KMS-11 (cell line): Measurements from ENCODE around the gene NPC2.

ENCODE experiments used
- H2AFZ ChIP-seq: fragments of 200-600 bp; sonication (generic); 2 replicates; pipeline ENCODE4 v1.6.1; 2016; ENCODE audit warnings: antibody characterized with exemption, mixed run types, low read depth
- H3K27ac ChIP-seq: fragments of 200-600 bp; sonication (generic); 2 replicates; pipeline ENCODE4 v1.6.1; 2016; ENCODE audit warnings: mild to moderate bottlenecking, mixed run types
- H3K27me3 ChIP-seq: fragments of 200-600 bp; sonication (generic); 2 replicates; pipeline ENCODE4 v1.6.1; 2017; ENCODE audit warnings: mild to moderate bottlenecking, low read depth, mixed run types, moderate library complexity; ENCODE audit not compliant: insufficient read depth
- H3K36me3 ChIP-seq: fragments of 200-600 bp; sonication (generic); 2 replicates; pipeline ENCODE4 v1.6.1; 2017; ENCODE audit warnings: mild to moderate bottlenecking, mixed run types; ENCODE audit not compliant: insufficient read depth
- H3K4me1 ChIP-seq: fragments of 200-600 bp; sonication (generic); 2 replicates; pipeline ENCODE4 v1.6.1; 2016; ENCODE audit warnings: mild to moderate bottlenecking, low read depth, mixed run types; ENCODE audit not compliant: poor library complexity, severe bottlenecking
- H3K4me2 ChIP-seq: fragments of 200-600 bp; sonication (generic); 2 replicates; pipeline ENCODE4 v1.7.0; 2016; ENCODE audit warnings: mild to moderate bottlenecking, mixed run types
- H3K4me3 ChIP-seq: fragments of 200-600 bp; sonication (generic); IDR thresholded peaks from 2 replicates; pipeline ENCODE4 v1.6.1; 2017; ENCODE audit warnings: low read depth, low read length, mixed read lengths; ENCODE audit not compliant: insufficient read depth
- H3K79me2 ChIP-seq: fragments of 200-600 bp; sonication (generic); 2 replicates; pipeline ENCODE4 v1.6.1; 2016; ENCODE audit warnings: low read depth, mixed run types; ENCODE audit not compliant: insufficient read depth
- H3K9ac ChIP-seq: fragments of 200-600 bp; sonication (generic); 2 replicates; pipeline ENCODE4 v1.6.1; 2016; ENCODE audit warnings: mild to moderate bottlenecking, mixed run types
- H4K20me1 ChIP-seq: fragments of 200-600 bp; sonication (generic); 2 replicates; pipeline ENCODE4 v1.6.1; 2016; ENCODE audit warnings: mild to moderate bottlenecking, mixed run types; ENCODE audit not compliant: insufficient read depth
- TF ChIP-seq, protein P1 (sequence below): fragments of 200-600 bp; sonication (generic); conservative IDR thresholded peaks from 2 replicates; pipeline ENCODE4 v1.6.1; 2017; ENCODE audit warnings: low read depth, mild to moderate bottlenecking, antibody characterized with exemption, low read length, moderate library complexity, mixed read lengths

NPC2 gene

DNA sequence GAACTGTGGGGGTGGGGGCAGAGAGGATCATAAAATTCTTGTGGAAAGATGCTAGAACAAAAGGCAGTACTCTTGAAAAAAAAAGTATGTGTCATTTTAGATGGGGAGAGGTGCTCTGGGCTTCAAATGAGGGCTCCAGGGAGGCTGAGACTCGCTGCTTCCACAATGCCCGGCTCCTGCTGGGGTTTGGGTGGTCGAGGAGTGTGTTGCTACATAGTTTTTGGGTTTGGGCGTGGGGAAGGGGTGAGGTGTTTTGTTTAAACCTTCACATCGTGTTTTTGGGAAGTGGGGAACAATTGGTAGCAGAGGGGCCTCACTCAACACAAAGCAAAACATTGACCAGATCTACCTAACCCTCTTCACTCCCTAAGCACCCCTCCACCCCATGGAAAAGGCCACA, 8.6 kb upstream of the NPC2 start:
- Histone ChIP-seq H3K4me1 (peaks cover 3% of the 10 kb centered on the region), H3K4me2 (no peak overlapping the region), H3K27me3 (no peaks in the 10 kb centered on the region), H3K9ac (no peak overlapping the region), H3K4me3 (no peak overlapping the region), H3K36me3 (no peaks in the 10 kb centered on the region), H2AFZ (no peak overlapping the region), H3K27ac (no peak overlapping the region), H4K20me1 (no peaks in the 10 kb centered on the region), H3K79me2 (no peaks in the 10 kb centered on the region)
- TF ChIP-seq, protein P1, sequence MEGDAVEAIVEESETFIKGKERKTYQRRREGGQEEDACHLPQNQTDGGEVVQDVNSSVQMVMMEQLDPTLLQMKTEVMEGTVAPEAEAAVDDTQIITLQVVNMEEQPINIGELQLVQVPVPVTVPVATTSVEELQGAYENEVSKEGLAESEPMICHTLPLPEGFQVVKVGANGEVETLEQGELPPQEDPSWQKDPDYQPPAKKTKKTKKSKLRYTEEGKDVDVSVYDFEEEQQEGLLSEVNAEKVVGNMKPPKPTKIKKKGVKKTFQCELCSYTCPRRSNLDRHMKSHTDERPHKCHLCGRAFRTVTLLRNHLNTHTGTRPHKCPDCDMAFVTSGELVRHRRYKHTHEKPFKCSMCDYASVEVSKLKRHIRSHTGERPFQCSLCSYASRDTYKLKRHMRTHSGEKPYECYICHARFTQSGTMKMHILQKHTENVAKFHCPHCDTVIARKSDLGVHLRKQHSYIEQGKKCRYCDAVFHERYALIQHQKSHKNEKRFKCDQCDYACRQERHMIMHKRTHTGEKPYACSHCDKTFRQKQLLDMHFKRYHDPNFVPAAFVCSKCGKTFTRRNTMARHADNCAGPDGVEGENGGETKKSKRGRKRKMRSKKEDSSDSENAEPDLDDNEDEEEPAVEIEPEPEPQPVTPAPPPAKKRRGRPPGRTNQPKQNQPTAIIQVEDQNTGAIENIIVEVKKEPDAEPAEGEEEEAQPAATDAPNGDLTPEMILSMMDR, result no peak

DNA sequence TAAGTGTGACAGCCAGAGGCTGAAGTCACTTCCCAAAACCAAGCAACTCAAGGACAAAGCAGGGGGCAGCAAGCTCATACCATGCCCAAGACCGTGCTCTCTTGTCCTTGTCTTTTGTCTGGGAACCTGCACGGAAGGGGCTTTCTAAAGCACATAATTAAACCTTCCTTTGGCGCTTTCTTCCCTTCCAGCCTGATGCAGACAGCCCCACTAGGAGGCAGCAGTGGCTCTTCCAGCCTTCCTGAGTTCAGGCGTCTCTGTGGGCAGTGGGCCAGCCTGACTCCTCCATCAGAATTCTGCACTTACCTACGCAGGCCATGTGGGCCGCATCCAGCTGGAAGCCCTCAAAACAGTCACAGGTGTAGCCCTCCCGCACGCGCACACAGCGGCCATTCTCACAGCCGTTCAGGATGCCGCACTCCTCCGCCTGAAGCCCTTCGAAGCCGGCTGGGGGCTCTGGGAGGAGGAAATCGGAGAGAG, 8.1 kb upstream of the NPC2 start:
- TF ChIP-seq, protein P1, result no peak
- Histone ChIP-seq H4K20me1 (no peaks in the 10 kb centered on the region), H3K4me2 (no peak overlapping the region), H3K79me2 (no peaks in the 10 kb centered on the region), H3K9ac (no peak overlapping the region), H3K4me3 (no peak overlapping the region), H3K27ac (no peak overlapping the region), H3K4me1 (peaks cover 8% of the 10 kb centered on the region), H2AFZ (no peak overlapping the region), H3K27me3 (no peaks in the 10 kb centered on the region), H3K36me3 (no peaks in the 10 kb centered on the region)

DNA sequence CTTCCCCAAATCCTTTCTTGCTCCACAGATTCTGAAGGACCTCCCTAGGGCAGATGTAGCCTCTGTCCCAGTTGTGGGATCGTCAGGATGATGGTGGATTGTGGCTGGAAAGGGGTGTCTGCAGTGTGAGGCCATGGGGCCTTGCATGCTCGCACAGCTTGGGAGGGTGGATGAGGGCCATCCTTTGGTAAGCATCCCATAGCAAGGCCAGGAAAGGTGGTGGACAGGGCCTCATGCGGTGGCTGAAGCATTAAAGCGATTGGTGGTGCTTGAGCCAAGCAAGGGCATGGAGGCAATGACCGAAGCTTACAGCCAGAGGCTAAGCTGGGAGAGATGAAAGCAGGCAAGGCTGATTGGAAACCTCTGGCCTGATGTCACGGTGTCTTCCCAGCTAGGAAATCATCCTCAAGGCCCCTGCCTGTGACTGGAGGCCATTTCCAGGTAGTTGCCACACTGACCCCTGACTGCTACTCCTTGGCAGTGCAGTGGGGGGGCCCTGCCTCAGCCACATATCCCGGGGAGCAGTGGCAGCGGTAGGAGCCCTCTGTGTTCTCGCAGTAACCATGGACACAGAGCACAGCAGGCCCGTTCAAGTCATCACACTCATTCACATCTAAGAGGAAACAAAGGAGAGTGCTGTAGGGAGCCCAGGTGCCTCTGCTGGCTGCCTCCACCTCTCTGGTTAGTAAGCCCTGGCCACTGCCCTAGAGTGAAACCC, 7.5 kb upstream of the NPC2 start:
- Histone ChIP-seq H2AFZ (no peak overlapping the region), H3K4me2 (no peak overlapping the region), H3K36me3 (no peaks in the 10 kb centered on the region), H3K9ac (no peak overlapping the region), H3K79me2 (no peaks in the 10 kb centered on the region), H4K20me1 (no peaks in the 10 kb centered on the region), H3K4me3 (no peak overlapping the region), H3K4me1 (peaks cover 14% of the 10 kb centered on the region), H3K27ac (no peak overlapping the region), H3K27me3 (no peaks in the 10 kb centered on the region)
- TF ChIP-seq, protein P1, result no peak

DNA sequence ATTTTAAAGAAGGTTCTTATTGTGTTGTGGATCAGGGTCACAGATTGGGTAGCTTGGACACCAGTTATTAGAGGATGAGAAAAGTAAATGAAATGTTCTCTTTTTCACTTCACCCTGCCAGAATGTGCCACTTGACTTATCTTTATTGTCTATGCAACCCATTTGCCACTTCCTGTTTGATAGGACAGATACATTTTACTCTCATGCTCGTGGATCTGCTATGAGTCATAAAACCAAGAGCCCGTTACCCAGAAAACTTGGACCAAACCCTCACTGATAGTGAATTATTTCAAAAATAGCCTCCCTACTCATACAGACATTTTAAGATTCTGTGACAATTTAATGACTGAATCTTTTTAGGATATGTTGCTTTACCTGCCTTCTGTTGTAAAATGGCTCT, 2.3 kb upstream of the NPC2 start:
- TF ChIP-seq, protein P1, result no peak
- Histone ChIP-seq H3K79me2 (no peaks in the 10 kb centered on the region), H3K4me3 (no peak overlapping the region), H3K27ac (no peak overlapping the region), H3K36me3 (no peaks in the 10 kb centered on the region), H3K9ac (no peak overlapping the region), H3K4me2 (no peak overlapping the region), H4K20me1 (no peaks in the 10 kb centered on the region), H3K27me3 (no peaks in the 10 kb centered on the region), H2AFZ (no peak overlapping the region), H3K4me1 (peaks cover 19% of the 10 kb centered on the region)
